ENCODE measurements around the gene HSPE1.
"Not testable (repeated sequence)": the region's sequence is repeated elsewhere in the genome, so short reads cannot be mapped to it uniquely, and the experiment has no call there.

Gene HSPE1

GRCh38 chr2:197464175-197464574 is 36.0 kb upstream of the HSPE1 start:
- Histone ChIP-seq H3K9me3 (ENCODE audit: control insufficient read depth, low read length) (no peaks in the 10 kb centered on the region), H3K4me3 (ENCODE audit: insufficient read depth, low read depth, low read length) (no peak overlapping the region), H3K4me1 (ENCODE audit: control insufficient read depth, insufficient read depth, low read length) (no peaks in the 10 kb centered on the region), H3K27me3 (ENCODE audit: control insufficient read depth, insufficient read depth, low read length, poor library complexity, severe bottlenecking) (no peaks in the 10 kb centered on the region), H3K36me3 (ENCODE audit: control insufficient read depth, insufficient read depth, low read length) (peaks cover 5% of the 10 kb centered on the region), H3K27ac (ENCODE audit: insufficient read depth, low read depth, low read length, poor library complexity, severe bottlenecking) (no peak overlapping the region)
- 96 to 100% methylated on average over 1 of the region's 1 CpG for WGBS, 2 experiments

GRCh38 chr2:197472166-197472565 is 28.0 kb upstream of the HSPE1 start:
- no peak overlapping the region for H3K4me3 ChIP-seq (ENCODE audit: insufficient read depth, low read depth, low read length)
- 92 to 96% methylated on average over 4 of the region's 5 CpGs for WGBS, 2 experiments
- H3K36me3 ChIP-seq (ENCODE audit: control insufficient read depth, insufficient read depth, low read length): peaks cover 9% of the 10 kb centered on the region
- no peaks in the 10 kb centered on the region for H3K4me1 ChIP-seq (ENCODE audit: control insufficient read depth, insufficient read depth, low read length)
- H3K27ac ChIP-seq (ENCODE audit: insufficient read depth, low read depth, low read length, poor library complexity, severe bottlenecking): no peak overlapping the region
- H3K9me3 ChIP-seq (ENCODE audit: control insufficient read depth, low read length): no peaks in the 10 kb centered on the region
- no peaks in the 10 kb centered on the region for H3K27me3 ChIP-seq (ENCODE audit: control insufficient read depth, insufficient read depth, low read length, poor library complexity, severe bottlenecking)

DNA sequence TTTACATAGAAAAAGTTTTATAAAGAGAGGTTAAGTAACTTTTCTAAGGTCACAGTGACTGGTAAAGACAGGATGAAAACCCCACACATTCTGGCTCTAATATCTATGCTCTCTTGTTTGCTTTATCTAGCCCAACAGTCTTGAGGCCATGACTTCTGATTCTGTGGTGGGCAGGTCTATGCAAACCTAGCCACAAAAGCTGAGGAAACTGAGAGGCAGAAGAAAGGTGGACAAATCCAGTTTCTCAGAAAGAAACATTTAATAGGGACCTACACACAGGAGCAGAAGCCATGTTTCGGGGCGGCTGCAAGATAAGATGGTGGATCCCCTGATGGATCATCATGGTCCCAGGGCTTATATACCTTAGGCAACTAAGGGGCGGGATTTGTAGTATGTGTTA is 22.4 kb upstream of the HSPE1 start:
- no peak overlapping the region for H3K27ac ChIP-seq (ENCODE audit: insufficient read depth, low read depth, low read length, poor library complexity, severe bottlenecking)
- H3K4me1 ChIP-seq (ENCODE audit: control insufficient read depth, insufficient read depth, low read length): no peaks in the 10 kb centered on the region
- H3K27me3 ChIP-seq (ENCODE audit: control insufficient read depth, insufficient read depth, low read length, poor library complexity, severe bottlenecking): no peaks in the 10 kb centered on the region
- H3K4me3 ChIP-seq (ENCODE audit: insufficient read depth, low read depth, low read length): no peak overlapping the region
- WGBS, 2 experiments: 93 to 99% methylated on average over 3 of the region's 3 CpGs
- peaks cover 9% of the 10 kb centered on the region for H3K36me3 ChIP-seq (ENCODE audit: control insufficient read depth, insufficient read depth, low read length)
- no peaks in the 10 kb centered on the region for H3K9me3 ChIP-seq (ENCODE audit: control insufficient read depth, low read length)

GRCh38 chr2:197480165-197481036 is 19.8 kb upstream of the HSPE1 start:
- H3K4me3 ChIP-seq (ENCODE audit: insufficient read depth, low read depth, low read length): no peak overlapping the region
- H3K9me3 ChIP-seq (ENCODE audit: control insufficient read depth, low read length): no peaks in the 10 kb centered on the region
- no peak overlapping the region for H3K27ac ChIP-seq (ENCODE audit: insufficient read depth, low read depth, low read length, poor library complexity, severe bottlenecking)
- H3K27me3 ChIP-seq (ENCODE audit: control insufficient read depth, insufficient read depth, low read length, poor library complexity, severe bottlenecking): no peaks in the 10 kb centered on the region
- H3K4me1 ChIP-seq (ENCODE audit: control insufficient read depth, insufficient read depth, low read length): no peaks in the 10 kb centered on the region
- H3K36me3 ChIP-seq (ENCODE audit: control insufficient read depth, insufficient read depth, low read length): peaks cover 9% of the 10 kb centered on the region
- WGBS, 2 experiments: 91 to 92% methylated on average over 9 of the region's 9 CpGs

- peaks cover 31% of the 10 kb centered on the region for H3K36me3 ChIP-seq (ENCODE audit: control insufficient read depth, insufficient read depth, low read length)
- 93 to 95% methylated on average over 2 to 3 of the region's 3 CpGs for WGBS, 2 experiments
These were observed 15.9 kb upstream of the HSPE1 start for GRCh38 chr2:197484248-197484647.

DNA sequence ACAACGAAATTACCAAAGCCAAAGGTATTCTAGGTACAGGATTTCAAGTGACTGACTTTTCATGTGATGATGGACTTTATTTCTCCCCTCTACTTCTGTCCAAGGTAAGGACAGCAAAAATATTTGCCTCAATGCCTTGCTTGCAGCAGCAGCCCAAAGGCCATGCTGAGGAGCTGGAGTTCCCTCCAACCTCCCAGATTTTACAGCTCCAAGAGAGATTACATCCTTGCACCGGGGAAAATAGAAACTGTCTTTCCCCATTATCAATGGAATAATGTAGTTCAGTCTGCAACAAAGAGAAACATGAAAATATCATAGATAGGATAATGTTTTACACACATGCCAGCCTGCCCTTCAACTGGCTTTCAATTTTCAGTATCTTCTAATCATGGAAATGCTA is 14.0 kb upstream of the HSPE1 start:
- WGBS, 2 experiments: 96 to 100% methylated on average over 2 of the region's 2 CpGs
- peaks cover 50% of the 10 kb centered on the region for H3K36me3 ChIP-seq (ENCODE audit: control insufficient read depth, insufficient read depth, low read length)

More at GRCh38 chr2:197484248-197484647, 15.9 kb upstream of the HSPE1 start:
- H3K4me1 ChIP-seq (ENCODE audit: control insufficient read depth, insufficient read depth, low read length); H3K27ac ChIP-seq (ENCODE audit: insufficient read depth, low read depth, low read length, poor library complexity, severe bottlenecking); H3K27me3 ChIP-seq (ENCODE audit: control insufficient read depth, insufficient read depth, low read length, poor library complexity, severe bottlenecking); H3K4me3 ChIP-seq (ENCODE audit: insufficient read depth, low read depth, low read length); H3K9me3 ChIP-seq (ENCODE audit: control insufficient read depth, low read length): not testable (repeated sequence)

GRCh38 chr2:197487385-197487784 is 12.8 kb upstream of the HSPE1 start:
- H3K9me3 ChIP-seq (ENCODE audit: control insufficient read depth, low read length): no peaks in the 10 kb centered on the region
- H3K36me3 ChIP-seq (ENCODE audit: control insufficient read depth, insufficient read depth, low read length): peaks cover 61% of the 10 kb centered on the region
- no peaks in the 10 kb centered on the region for H3K27me3 ChIP-seq (ENCODE audit: control insufficient read depth, insufficient read depth, low read length, poor library complexity, severe bottlenecking)
- no peaks in the 10 kb centered on the region for H3K4me1 ChIP-seq (ENCODE audit: control insufficient read depth, insufficient read depth, low read length)
- no peak overlapping the region for H3K4me3 ChIP-seq (ENCODE audit: insufficient read depth, low read depth, low read length)
- WGBS, 2 experiments: 95 to 97% methylated on average over 4 of the region's 4 CpGs
- H3K27ac ChIP-seq (ENCODE audit: insufficient read depth, low read depth, low read length, poor library complexity, severe bottlenecking): no peak overlapping the region

More for the DNA sequence above, 14.0 kb upstream of the HSPE1 start:
- no peaks in the 10 kb centered on the region for H3K9me3 ChIP-seq (ENCODE audit: control insufficient read depth, low read length)
- no peak overlapping the region for H3K27ac ChIP-seq (ENCODE audit: insufficient read depth, low read depth, low read length, poor library complexity, severe bottlenecking)
- H3K4me3 ChIP-seq (ENCODE audit: insufficient read depth, low read depth, low read length): no peak overlapping the region
- no peaks in the 10 kb centered on the region for H3K27me3 ChIP-seq (ENCODE audit: control insufficient read depth, insufficient read depth, low read length, poor library complexity, severe bottlenecking)
- no peaks in the 10 kb centered on the region for H3K4me1 ChIP-seq (ENCODE audit: control insufficient read depth, insufficient read depth, low read length)

GRCh38 chr2:197495433-197496134 is 4.6 kb upstream of the HSPE1 start:
- Histone ChIP-seq H3K4me3 (ENCODE audit: insufficient read depth, low read depth, low read length) (no peak overlapping the region), H3K9me3 (ENCODE audit: control insufficient read depth, low read length) (no peaks in the 10 kb centered on the region), H3K36me3 (ENCODE audit: control insufficient read depth, insufficient read depth, low read length) (peaks cover 51% of the 10 kb centered on the region), H3K27ac (ENCODE audit: insufficient read depth, low read depth, low read length, poor library complexity, severe bottlenecking) (no peak overlapping the region), H3K4me1 (ENCODE audit: control insufficient read depth, insufficient read depth, low read length) (peaks cover 17% of the 10 kb centered on the region), H3K27me3 (ENCODE audit: control insufficient read depth, insufficient read depth, low read length, poor library complexity, severe bottlenecking) (no peaks in the 10 kb centered on the region)
- WGBS, 2 experiments: 92 to 94% methylated on average over 2 of the region's 2 CpGs

GRCh38 chr2:197496695-197497094 is 3.5 kb upstream of the HSPE1 start:
- Histone ChIP-seq H3K9me3 (ENCODE audit: control insufficient read depth, low read length) (no peaks in the 10 kb centered on the region), H3K27ac (ENCODE audit: insufficient read depth, low read depth, low read length, poor library complexity, severe bottlenecking) (no peak overlapping the region), H3K27me3 (ENCODE audit: control insufficient read depth, insufficient read depth, low read length, poor library complexity, severe bottlenecking) (no peaks in the 10 kb centered on the region), H3K36me3 (ENCODE audit: control insufficient read depth, insufficient read depth, low read length) (peaks cover 40% of the 10 kb centered on the region), H3K4me3 (ENCODE audit: insufficient read depth, low read depth, low read length) (no peak overlapping the region), H3K4me1 (ENCODE audit: control insufficient read depth, insufficient read depth, low read length) (peaks cover 17% of the 10 kb centered on the region)

- H3K9me3 ChIP-seq (ENCODE audit: control insufficient read depth, low read length): no peaks in the 10 kb centered on the region
- peaks cover 20% of the 10 kb centered on the region for H3K4me1 ChIP-seq (ENCODE audit: control insufficient read depth, insufficient read depth, low read length)
- H3K4me3 ChIP-seq (ENCODE audit: insufficient read depth, low read depth, low read length): no peak overlapping the region
- no peak overlapping the region for H3K27ac ChIP-seq (ENCODE audit: insufficient read depth, low read depth, low read length, poor library complexity, severe bottlenecking)
- no peaks in the 10 kb centered on the region for H3K27me3 ChIP-seq (ENCODE audit: control insufficient read depth, insufficient read depth, low read length, poor library complexity, severe bottlenecking)
- peaks cover 34% of the 10 kb centered on the region for H3K36me3 ChIP-seq (ENCODE audit: control insufficient read depth, insufficient read depth, low read length)
- 73 to 82% methylated on average over 2 of the region's 2 CpGs for WGBS, 2 experiments
These were observed 2.9 kb upstream of the HSPE1 start for GRCh38 chr2:197497326-197497725.

Measured in ectodermal cell (in vitro differentiated cells).